Activated naive CD4-positive, alpha-beta T cell (primary cell): Measurements from ENCODE around the gene NPW.

Source experiments
- DNase-seq, 4 experiments: peaks; one replicate each; lab custom pipeline; 2025; lab: John Stamatoyannopoulos, UW

Gene NPW

DNA sequence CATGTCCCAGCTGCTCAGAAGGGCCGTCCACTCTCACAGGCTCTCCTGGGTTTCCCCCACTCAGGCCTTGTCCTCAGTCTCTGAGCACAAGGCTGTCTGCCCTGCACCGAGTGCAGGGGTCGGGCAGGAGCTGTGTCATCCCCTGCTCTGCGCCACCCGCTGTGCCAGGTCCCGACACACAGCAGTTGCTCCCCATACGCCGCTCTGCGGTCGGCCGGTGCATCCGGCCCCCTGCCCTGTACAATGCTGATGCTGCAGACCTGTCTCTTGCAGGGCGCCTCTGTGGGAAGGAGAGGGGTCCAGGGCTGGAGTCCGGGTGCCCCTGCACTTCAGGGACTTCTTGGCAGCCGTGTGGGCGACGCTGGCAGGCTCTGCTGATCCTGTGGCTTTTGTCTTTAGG lies 34.3 kb downstream of the NPW start:
- DNase-seq = no peak

DNA sequence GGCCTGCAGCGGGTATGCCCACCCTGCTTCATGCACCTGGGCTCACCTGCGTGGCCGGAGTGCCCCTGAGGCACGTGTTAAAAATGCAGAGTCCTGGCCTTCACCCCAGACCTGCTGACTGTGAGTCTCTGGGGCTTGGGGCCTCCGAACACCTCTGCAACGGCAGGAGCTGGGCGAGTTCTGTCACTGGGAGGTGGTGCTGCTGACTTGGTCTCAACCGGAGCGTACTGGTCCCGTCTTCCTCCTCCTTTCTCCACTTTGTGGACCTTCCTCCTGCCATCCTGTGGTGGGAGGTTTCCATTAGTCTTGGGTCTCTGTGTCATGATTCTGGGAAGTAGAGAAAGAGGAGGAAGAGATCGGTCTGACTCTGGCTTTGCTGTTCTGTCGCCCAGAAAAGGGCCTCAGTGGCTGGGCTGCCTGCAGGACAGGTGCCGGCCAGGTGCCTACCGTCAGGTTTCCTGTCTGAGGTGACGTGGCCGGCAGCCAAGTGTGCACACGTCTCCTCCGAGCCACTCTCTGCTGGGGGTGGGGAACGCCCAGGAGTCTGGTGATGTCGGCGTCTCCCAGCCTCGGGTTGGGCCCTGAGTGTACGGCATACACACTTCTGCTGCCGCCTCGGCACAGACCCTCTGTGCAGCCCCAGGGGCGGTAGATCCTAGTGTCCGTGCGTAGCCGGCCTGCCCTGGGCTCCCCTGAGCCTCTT lies 35.1 kb downstream of the NPW start:
- DNase-seq = no peak

DNA sequence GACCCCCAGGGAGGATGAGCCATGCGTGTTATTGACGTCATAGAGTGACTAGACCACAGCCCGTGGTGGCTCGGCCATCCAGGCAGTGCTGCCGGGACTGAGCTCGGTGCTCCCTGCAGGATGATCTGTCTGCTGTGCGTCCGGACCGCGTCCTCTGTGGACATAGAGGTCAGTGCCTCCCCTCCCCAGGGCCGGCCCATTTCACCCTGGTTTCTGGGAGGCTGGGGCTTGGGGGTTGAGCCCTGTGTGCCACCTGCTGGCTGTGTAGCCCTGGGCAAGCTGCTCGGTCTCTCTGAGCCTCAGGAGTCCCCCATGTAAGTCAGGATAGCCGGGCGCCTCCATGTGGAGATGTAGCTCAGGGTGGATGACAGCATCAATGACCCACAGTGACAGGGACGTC lies 36.5 kb downstream of the NPW start:
- no peak for DNase-seq

DNA sequence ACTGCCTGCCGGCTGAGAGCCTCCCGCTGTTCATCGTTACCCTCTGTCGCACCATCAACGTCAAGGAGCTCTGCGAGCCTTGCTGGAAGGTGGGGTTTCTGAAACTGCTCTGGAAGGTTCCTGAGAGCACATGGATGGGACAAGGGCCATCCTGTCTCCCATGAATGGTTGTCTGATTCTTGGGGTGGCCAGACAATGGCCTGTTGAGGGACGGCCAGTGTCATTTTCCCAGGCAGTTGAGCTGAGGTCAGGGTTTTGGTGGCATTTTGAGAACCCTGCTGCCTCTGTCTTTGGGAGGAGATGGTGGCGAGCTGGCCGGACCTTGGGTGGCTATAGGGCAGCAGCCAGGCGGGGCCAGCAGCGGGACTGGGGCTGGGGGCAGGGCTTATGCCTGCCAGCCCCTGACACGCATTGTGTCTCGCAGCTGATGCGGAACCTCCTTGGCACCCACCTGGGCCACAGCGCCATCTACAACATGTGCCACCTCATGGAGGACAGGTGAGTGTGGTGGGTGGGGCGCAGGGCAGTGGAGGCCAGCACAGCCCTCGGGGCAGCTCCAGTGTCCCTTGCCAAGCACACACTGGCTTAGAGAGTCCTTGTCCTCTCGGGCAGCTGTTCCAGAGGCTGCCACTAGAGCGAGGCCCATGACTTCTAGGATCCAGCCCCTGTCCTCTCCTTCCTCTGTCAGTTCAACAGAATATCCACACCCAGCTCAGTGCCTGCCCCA lies 37.3 kb downstream of the NPW start:
- no peak for DNase-seq

DNA sequence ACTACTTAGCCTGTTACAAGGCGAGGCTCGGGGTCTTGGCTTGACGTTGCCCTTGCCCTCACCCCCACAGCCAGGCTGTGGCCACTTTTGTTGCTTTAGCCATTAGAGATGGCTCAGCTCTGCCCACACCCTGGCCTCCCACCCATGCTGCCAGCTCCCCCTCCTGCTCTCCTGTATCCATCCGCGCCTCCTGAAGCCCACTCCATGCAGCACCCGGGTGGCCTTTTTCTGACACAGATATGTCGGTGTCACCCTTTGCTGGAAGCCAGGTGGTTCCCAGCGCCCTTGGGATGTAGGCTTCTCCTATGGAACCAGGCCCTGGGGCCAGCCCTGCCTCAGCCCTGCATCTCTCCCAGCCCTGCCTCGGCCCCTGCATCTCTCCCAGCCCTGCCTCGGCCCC lies 37.9 kb downstream of the NPW start:
- DNase-seq = no peak

DNA sequence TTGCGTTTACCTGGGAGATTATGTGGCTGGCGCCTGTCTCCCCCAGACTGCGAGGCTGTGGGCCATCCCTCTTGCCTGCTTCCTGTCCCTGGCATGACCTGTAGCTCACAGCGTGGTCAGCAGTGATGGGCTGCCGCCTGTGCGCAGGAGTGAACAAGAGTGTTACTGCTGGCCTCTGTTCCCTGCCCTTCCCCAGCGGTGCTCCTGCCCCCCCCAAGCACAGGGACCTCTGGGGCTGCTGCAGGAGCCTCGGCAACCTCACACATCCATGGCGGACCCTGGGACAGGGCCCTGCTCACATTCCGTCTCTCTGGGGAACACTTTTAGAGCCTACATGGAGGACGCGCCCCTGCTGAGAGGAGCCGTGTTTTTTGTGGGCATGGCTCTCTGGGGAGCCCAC lies 38.8 kb downstream of the NPW start:
- DNase-seq = no peak

DNA sequence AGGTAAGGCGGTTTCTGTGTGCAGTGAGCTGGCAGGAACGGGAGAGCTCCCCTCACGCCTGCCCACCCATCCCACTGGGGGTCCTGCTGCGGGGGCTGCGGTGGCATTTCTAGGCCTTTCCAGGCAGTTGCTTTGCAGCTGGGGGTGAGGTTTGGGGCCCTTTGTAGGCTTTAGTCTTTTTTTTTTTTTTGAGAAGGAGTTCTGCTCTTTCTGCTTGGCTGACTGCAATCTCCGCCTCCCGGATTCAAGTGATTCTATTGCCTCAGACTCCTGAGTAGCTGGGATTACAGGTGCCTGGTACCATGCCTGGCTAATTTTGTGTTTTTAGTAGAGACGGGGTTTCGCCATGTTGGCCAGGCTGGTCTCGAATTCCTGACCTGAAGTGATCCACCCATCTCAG lies 39.3 kb downstream of the NPW start:
- no peak for DNase-seq

DNA sequence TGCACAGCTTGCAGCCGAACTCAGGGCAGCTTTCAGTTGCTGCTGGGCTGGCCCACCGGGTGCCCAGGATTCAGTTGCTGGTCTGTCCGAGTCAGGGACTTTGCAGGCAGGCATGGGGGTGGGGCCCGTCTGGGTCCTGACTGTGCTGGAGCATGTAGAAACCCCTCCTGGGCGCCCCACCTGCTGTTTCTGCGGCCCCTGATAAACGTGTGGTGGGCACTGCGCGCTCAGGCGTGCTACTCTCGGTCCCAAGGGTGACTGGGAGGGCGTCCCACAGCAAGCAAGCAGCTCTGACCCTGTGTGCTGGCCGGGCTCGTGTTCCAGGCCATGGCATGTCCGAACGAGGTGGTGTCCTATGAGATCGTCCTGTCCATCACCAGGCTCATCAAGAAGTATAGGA lies 40.8 kb downstream of the NPW start:
- no peak for DNase-seq

DNA sequence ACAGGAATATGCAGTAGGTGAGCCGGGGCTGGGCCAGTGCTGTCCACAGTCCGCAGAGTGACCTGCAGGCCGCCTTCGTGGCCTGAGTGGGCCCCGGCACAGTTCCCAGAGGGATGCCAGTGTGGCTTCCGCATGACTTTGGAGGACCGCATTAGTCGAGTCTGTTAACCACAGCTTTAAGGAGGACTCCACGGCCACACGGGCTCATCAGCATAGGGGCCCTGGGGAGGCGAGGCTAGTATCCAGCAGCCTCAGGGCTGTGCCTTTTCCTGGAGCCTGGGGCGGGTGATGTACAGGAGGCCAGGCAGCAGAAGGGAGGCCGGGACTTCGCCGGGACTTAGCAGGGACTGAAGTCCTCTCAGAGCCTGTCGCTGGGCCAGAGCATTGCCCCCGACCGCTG lies 41.4 kb downstream of the NPW start:
- DNase-seq = no peak

DNA sequence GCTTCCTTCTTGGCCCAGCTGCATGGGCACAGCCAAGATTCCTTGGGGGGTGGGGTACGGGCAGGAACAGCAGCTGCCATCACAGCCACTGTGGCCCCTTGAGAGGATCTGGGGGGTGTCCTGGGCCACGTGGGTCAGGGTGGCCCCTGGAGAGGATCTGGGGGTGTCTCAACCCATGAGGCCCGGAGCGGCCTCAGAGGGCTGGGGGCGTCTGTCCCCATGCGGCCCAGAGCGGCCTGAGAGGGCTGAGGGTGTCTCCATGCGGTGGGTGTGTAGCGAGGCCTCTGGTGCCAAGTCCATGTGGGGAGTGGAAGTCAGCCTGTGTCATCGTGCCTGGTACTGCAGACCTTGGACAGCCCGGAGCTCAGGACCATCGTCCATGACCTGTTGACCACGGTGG lies 41.9 kb downstream of the NPW start:
- DNase-seq = no peak

DNA sequence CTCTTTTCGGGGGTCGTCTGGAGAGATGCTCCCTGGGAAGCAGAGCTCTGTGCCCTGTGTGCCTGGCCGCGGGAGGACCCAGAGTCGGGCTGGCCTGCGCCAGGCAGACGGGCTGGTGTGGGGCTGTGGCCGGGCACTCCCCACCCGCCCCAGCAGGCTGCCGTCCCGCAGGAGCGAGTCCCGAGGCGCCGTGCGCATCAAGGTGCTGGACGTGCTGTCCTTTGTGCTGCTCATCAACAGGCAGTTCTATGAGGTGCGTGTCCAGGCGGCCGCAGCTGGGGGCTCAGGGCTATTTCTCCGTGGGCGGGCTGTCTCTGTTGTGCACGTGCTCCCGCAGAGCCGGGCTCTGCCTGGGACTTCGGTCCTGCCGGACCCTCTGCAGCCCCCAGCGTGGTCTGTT lies 43.2 kb downstream of the NPW start:
- DNase-seq = no peak

DNA sequence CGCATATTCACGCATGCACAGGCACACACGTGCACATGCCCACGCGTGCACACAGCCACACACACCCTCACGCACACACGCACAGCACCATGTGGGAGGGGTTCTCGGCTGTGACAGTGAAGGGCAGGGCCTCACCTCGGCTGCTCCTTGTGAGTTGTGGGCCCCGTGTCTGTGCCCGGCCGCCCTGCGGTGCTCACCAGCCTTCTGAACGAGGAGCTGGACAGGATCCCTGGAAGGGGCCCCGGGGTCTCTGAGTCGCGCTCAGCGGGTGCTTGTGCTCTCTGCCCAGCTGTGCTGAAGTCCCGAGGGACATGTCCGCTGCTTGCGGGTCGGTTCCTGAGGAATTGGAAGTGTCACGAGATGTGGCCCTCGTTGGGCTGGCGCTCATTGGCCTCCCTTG lies 44.3 kb downstream of the NPW start:
- no peak for DNase-seq

DNA sequence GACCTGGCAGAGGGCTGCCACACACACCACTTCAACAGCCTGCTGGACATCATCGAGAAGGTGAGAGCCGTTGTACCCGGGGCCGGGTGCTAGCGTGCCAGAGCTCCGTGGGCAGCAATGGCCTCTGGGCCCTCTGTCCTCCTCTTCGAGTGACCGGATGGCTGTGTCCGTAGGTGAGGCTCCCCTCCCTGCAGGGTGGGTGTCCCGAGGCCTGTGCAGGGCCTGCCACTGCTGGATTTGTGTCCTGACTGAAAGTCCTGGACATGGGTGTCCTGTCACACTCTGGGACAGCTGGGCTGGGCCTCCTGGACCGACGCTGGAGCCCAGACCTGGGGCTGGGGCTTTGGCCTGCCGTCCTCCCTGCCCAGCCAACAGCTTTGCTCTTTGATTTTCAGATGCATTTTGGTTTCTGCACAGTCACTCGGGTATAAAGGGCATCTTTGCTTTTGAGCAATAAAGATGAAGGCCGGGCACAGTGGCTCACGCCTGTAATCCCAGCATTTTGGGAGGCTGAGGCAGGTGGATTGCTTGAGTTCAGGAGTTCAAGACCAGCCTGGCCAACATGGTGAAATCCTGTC lies 44.9 kb downstream of the NPW start:
- no peak for DNase-seq

DNA sequence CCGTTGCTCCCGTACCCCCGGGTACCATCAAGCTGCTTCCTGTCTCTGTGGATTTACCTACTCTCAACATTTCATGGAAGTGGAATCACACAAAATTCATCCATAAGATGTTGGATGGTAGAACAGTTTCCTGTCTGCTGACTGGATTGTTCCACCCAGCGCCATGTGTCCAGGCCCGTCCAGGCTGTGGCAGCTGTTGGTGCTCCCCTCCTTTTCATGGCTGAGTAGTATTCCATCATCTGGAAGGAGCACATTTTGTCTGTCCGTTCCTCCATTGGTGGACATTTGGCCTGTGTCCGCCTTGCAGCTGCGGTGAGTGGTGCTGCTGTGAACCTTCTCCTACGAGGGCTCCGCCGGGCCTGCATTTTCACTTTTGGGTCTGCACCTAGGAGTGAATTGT lies 46.6 kb downstream of the NPW start:
- no peak for DNase-seq
